DMS153 treated with DMSO at 0.1 percent for 48 hours (cell line): ENCODE measurements around the gene SDK2.

Experiments
- DNase-seq: peaks from one replicate; lab custom pipeline; 2025; ENCODE audit not compliant: unreplicated experiment; lab: John Stamatoyannopoulos, UW

The SDK2 gene

DNA sequence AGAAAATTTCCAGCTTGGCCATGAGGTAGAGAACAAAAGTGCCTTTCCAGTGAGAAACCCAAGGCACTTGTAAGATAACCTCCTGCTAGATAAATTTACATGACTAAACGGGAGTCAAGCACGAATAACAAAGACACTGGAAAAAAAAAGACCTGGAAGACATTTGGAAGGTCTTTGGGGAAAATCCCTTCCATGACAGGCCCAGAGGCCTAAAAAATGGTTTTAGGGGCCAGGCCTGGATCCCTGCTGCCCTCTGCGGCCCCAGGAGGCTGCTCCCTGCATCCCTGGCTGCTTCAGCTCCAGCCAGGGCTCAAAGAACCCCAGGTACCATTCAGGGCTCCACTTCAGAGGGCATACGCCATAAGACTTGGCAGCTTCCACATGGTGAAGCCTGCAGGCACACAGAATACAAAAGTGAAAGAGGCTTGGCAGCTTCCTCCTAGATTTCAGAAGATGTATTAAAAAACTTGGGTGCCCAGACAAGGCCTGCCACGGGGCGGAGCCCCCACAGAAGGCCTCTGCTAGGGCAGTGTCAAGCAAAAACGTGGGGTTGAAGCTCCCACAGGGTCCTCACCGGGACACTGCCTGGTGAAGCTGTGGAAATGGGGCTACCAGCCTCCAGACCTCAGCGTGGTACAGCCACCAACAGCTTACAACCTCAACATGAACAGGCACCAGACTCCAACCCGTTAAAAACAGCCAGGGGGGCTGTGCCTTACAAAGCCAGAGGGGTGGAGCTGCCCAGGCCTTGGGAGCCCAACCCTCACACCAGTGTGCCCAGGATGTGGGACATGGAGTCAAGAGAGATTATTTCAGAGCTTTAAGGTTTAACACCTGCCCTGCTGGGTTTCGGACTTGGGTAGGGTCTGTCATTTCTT is 77.1 kb downstream of the SDK2 start:
- DNase-seq = no peak

GRCh38 chr17:73564843-73565242 is 79.4 kb downstream of the SDK2 start:
- no peak for DNase-seq

DNA sequence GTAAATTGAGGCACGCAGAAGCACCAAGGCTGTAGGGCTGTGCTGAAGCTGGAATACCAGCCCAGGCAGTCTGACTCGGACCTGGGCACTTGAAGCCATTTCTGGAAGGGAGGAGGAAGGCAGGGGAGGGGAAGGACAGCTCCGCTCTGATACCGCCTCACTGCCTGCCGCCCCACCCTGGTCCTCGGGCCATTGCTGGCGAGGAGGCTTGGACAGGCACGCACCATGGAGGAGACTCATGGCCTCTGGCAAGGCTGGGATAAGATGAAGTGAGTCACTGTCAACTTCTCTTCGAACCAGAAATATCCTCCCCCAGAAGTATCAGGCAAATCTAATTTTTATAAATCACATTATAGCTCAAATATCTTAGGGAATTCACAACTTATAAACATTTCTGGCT is 81.3 kb downstream of the SDK2 start:
- no peak for DNase-seq

- no peak for DNase-seq
Observed at GRCh38 chr17:73561111-73561510, 83.1 kb downstream of the SDK2 start.

DNA sequence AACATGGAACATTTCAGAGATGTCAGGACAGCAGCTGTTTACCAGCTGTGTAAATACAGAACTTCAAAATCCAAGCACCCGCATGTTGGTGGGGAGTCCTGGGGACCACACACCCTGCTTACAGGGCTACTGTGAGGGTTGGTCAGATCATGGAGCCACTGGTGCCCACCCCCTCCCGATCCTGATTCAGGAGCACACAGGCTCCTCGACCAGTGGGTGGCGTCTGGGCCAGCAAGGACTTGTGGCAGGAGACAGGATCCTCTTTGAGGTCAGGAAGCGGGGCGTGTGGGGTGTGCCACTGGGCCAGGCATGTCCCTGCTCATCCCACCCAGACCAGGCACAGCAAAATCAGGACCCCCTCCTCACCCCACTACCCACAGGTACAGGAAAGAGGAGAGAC is 83.6 kb downstream of the SDK2 start:
- DNase-seq = no peak

- DNase-seq = no peak
Observed at GRCh38 chr17:73559532-73559931, 84.7 kb downstream of the SDK2 start.

DNA sequence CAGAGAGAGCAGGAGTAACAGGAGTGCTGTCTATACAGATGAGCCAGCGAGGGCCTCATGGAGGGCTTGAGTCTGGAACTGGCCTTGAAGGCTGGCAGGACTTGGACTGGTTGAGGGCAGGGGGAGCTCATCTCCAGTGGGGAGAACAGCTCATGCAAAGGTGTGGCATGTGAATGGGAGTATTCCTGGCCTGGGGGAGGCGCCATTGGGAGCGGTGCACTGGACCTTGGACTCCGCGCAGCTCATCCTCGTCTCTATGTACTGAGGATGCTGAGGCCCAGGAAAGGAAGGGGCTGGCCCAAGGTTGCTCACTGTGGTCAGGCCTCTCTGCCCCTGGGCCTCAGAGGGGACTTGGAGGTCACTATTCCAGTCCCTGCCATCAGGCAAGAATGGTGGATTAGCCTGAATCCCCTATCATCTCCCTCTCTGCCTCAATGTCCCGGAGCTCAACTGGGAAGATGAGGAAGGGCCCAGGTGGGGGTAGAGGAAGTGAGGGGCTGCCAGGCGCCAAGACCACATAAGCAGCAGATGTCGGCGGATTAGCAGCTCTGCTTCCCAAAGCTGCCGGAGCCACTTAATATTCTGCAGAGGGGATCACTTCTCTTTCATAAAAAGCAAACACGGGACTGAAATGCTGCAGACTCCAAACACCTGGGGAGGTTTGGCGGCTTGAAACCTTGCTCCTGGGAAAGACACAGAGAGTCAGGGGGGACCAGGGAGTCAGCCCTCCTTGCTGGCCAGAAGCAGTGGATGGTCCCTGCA is 88.9 kb downstream of the SDK2 start:
- DNase-seq = no peak

DNA sequence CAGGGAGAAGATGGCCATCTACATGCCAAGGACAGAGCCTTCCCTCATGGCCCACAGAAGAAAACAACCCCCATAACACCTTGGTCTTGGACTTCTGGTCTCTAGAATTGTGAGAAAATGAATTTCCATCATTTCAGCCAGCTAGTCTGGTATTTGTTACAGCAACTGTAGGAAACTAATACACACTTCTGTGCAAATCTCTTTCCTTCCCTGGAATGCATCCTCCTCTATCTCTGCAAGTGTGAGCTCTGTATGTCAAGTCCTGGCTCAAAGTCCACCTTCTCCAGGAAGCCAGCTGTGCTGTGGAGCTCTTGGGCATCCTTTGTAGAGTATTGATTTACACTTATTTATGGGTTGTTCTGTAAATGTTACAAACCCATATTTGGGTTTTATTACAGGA is 89.7 kb downstream of the SDK2 start:
- no peak for DNase-seq

- DNase-seq = no peak
Observed at GRCh38 chr17:73553311-73553710, 90.9 kb downstream of the SDK2 start.

- DNase-seq = no peak
Observed at GRCh38 chr17:73552300-73553048, 91.8 kb downstream of the SDK2 start.

- no peak for DNase-seq
Observed at GRCh38 chr17:73551759-73552158, 92.5 kb downstream of the SDK2 start.

DNA sequence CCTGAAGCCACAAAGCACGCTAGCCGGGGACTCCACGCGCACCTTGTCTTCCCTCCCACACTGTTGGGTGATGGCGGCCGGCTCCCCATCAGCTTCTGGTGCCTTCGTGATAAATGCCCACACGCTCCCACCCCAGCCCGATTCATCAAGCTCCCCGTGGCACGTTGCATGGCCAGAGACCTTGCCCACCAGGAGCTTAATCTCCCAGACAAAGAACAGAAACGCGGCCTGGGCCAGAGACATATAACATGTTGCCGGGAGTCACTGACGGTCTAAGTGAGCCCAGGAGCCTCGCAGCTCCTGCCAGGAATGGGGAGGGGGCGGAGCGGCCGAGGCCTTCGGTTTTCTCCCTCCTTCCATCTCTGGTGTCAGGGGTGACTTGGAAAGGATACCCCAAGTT is 93.1 kb downstream of the SDK2 start:
- DNase-seq = no peak

GRCh38 chr17:73550556-73550955 is 93.7 kb downstream of the SDK2 start:
- DNase-seq = no peak

DNA sequence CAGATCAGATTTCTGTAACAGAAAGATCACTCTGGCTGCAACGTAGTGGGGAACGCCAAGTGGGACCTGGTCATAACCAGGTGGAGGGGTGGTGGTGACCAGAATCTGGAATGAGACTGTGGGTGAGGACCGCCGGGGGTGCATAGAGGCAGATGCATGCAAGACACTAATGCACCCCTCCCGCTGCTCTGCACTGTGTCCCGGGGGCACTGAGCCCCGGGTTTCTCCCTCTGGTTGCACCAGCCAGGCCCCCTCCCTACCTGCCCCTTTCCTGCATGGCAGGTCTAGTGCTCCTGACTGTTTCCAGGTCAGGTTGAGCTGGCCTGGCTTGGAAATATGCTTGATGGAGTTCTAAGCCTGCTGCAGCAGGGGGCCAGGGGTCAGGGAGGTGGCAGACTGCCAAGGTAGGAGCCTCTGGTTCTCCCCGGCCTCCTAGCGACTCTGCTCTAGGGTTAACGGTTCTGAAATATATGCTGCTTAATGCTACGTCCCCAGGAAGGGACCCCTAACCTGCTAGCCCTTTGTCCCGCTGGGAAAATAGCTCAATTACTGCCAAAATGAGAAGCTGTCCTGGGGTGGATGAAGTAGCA is 94.3 kb downstream of the SDK2 start:
- no peak for DNase-seq

DNA sequence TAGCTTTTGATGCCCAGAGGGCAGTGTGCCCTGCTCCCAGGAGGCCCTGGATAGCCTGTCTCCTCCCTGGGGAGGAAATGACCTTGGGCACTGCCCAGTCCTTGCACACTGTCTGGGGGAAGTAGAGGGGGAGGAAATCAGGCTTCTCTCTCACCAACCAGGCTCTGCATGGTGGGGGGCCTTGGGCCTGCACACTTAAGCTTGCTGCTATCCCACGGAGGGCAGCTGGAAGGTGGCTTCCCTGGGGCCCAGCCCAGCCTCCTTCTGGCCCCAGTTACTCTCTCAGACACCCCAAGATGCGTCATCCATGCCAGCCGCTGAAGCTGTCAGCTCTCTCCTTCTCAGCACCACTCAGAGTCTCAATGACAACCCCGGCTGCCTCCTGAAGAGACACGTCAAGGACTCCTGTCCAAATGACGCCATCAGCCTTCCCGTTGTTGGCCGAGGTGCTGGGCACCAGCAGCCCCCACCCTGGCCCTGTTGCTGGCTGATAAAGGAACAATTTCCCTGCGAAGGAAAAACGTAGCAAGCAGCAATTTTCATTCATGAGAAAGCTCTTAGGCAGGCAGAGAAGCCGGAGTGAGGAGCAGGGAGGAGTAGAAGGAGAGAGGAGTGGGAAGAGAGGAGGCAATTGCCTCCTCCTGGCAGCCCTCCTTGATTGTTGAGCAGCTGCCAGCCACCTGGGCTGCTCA is 95.5 kb downstream of the SDK2 start:
- no peak for DNase-seq

DNA sequence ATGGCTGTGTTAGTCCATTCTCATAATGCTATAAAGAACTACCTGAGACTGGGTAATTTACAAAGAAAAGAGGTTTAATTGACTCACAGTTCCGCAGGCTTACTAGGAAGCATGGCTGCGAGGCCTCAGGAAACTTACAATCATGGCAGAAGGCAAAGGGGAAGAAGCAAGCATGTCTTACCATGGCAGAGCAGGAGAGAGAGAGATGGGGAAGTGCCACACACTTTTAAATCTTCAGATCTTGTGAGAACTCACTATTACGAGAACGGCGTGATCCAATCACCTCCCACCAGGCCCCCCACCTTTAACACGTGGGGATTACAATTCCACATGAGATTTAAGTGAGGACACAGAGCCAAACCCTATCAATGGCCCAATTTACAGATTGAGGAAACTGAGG is 96.5 kb downstream of the SDK2 start:
- DNase-seq = no peak

DNA sequence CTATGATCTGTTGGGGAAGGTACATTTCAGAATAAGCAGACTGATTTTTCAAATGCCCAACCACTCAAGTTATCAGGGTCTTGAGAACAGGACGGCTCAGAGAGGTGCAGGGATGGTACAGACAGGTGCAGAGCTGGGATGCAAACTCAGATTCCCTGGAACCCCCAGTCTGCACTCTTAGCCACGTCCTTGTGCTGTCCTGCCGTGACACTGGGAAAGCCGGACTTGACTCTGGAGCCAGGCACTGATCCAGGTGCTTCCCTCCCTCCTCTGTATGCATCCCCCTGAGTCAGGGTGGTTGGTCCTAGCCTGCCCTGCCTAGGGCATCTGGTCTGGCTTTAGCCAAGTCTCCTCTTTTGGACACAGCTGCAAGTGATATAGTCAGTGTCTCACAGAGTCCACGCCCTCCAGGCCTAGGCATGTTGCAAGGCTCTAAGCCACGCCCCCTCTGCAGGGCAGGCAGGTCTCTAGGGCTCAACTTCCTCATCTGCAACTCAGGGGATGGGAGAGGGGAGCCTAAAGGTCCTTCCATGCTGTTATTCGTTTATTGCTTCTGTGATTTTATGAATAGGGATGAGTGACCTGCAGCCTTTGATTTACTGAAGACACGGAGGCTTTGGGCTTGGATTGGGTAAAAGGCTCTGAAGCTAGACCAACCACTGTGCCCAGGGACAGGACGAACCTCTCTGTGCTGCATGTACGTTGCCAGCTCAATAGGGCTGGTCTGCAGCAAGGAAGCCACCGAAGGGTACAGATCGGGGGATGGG is 97.3 kb downstream of the SDK2 start:
- peak; percentile 15 for DNase-seq

GRCh38 chr17:73546114-73546513 is 98.1 kb downstream of the SDK2 start:
- no peak for DNase-seq

- DNase-seq = no peak
Observed at GRCh38 chr17:73545109-73546032, 98.9 kb downstream of the SDK2 start.
